NCI-H187 treated with DMSO at 0.1 percent for 48 hours (cell line): ENCODE data around the gene DCTN2.
"Not testable (repeated sequence)": the region's sequence is repeated elsewhere in the genome, so short reads cannot be mapped to it uniquely, and the experiment has no call there.

Source experiments
- DNase-seq: peaks from one replicate; lab custom pipeline; 2025; lab: John Stamatoyannopoulos, UW

Gene DCTN2

GRCh38 chr12:57576613-57577160 lies 29.7 kb upstream of the DCTN2 start:
- DNase-seq, result no peak

DNA sequence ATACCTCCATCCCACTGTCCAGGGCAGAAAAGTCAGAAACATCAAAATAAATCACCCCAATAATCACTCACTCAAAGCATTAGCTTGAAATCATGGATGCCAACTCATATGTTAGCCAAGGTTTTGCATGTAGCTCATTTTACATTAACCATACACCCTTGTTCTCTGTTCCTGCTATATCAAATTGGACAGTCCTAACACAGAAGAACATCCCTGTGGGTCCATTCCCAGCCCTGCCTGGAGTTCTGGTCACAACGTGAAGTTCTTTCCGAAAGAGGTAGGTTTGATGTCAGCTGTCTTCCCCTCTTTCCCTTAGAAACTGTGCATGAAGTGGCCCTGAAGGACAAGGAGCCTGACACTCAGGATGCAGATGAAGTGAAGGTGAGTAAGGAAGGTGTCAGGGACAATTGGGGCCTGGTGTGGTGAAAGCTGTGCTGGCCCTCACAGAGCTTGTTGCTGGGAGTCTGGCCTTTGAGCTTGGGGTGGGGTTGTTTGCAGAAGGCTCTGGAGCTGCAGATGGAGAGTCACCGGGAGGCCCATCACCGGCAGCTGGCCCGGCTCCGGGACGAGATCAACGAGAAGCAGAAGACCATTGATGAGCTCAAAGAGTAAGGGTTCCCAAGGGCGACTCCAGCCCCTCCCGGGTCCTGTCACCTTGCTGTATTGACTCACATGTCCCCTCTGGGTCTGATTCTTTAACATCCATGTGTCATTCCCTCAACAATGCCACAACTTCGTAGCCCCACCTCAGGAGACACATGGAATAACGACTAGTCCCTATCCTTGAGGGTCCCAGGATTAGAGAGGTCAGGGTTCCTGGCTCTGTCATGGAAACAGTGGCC lies 29.0 kb upstream of the DCTN2 start:
- DNase-seq, result no peak

- no peak for DNase-seq
Measured at GRCh38 chr12:57574795-57575194, 27.8 kb upstream of the DCTN2 start.

DNA sequence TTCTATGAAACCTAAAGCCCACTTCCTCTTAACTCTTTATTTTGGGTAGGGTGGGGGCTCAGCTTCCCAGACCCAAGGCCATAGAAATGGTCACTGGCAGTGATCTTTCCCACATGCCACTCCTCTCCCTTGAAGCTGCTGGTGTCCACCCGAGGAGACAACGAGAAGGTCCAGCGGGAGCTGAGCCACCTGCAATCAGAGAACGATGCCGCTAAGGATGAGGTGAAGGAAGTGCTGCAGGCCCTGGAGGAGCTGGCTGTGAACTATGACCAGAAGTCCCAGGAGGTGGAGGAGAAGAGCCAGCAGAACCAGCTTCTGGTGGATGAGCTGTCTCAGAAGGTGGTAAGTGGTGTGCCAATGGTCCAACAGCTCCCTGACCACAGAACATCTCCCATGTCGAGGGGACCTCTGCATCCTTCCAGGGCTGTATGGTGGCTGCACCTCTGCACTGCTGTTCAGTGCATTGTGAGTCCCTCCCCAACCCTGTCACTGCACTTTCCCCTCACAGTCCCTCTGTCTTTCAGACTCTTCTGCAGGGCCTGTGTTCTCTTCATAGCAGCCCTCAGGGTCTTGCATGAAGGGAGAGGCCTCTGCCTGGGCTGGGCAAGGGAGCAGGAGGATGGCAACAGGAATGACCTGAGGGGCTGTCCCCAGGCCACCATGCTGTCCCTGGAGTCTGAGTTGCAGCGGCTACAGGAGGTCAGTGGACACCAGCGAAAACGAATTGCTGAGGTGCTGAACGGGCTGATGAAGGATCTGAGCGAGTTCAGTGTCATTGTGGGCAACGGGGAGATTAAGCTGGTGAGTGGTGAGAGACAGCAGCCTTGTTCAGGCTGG lies 25.2 kb upstream of the DCTN2 start:
- no peak for DNase-seq

GRCh38 chr12:57570438-57570837 lies 23.4 kb upstream of the DCTN2 start:
- not testable (repeated sequence) for DNase-seq

DNA sequence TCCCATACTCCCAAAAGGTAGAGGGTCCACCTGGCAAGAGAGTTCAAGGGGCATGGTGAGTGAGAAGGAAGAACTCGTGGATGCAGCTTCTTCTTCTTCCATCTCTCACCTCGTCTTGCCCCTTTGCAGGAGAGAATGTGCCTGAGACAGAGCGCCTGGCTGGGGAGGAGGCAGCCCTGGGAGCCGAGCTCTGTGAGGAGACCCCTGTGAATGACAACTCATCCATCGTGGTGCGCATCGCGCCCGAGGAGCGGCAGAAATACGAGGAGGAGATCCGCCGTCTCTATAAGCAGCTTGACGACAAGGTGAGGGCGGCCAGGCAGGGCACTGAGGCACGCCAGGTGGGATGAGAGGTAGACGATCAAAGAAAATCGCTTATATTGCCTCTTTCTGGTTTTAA lies 22.9 kb upstream of the DCTN2 start:
- no peak for DNase-seq

DNA sequence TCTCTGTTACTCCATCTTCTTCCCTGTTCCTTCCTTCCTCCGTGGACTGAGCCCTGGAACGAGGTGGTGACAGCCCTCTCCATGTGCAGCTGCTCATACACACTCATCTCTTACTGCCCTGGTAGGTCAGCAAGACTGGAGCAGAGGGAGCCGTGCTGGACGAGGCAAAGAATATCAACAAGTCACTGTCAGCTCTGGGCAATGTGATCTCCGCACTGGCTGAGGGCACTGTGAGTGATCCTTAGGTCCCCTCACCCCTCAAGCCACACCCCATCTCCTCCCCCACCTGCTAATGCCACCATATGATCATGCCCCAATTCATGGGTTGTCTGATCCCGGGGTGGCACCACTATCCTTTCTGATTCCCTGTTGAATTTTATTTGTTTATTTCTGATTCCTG lies 21.8 kb upstream of the DCTN2 start:
- DNase-seq, result no peak

GRCh38 chr12:57564178-57564740 lies 17.3 kb upstream of the DCTN2 start:
- no peak for DNase-seq

DNA sequence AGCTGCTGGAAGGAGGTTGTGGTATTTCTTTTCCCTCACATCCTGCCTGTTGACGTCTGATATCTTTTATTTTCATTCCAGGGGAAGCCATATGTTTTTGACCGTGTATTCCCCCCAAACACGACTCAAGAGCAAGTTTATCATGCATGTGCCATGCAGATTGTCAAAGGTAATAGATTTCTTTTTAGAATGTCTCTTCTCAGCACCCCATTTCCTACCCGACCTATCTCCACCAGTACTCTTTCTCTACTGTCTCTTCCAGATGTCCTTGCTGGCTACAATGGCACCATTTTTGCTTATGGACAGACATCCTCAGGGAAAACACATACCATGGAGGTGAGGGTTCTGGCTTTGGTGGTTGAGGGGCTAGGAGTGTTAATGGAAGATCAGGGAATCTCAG lies 16.4 kb upstream of the DCTN2 start:
- DNase-seq, result no peak

GRCh38 chr12:57561117-57561516 lies 14.1 kb upstream of the DCTN2 start:
- DNase-seq, result not testable (repeated sequence)

DNA sequence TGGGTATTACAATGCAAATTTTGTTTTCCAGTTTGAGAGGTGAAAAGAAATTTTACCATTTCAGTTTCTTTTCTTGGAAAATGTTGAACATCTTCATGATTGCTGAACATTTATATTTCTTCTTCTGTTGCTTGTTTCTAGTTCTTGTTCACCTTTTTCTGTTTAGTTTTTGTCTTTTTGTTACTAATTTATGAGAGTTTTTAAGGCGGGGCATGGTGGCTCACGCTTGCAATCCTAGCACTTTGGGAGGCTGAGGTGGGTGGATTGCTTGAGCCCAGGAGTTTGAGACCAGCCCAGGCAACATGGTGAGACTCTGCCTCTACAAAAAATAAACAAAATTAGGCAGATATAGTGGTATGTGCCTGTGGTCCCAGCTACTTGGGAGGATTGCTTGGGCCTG lies 13.5 kb upstream of the DCTN2 start:
- DNase-seq, result no peak

DNA sequence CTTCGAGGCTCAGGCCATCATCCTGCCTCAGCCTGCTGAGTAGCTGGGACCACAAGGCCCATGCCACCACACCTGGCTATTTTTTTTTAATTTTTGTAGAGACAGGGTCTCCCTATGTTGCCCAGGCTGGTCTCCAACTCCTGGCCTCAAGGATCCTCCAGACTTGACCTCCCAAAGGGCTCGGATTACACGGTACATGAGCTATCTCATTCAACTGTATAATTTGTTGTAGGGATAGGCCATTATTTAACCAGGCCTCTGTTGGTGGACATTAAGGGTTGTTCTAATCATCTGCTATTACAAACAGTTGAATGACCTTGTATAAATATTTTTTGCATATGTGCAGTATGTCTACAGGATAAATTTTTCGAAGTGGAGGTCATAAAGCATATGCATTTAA lies 11.9 kb upstream of the DCTN2 start:
- DNase-seq, result no peak

DNA sequence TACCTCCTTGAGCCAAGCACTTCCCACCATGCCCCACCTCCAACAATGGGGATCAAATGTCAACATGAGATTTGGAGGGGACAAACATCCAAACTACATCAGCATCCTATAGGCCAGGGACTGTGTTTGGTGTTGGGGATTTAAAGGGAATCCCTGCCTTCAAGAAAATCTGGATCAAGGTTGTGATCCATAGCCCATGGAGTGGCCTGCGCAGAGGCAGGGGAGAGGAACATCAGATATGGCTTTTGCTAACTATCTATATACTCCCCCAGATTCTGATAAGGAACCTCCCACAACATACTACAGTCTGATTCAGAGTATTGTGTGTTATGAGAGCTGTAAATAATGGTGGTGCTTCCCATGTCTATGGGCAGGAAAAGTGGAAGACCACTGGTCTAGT lies 7.9 kb upstream of the DCTN2 start:
- DNase-seq, result no peak

GRCh38 chr12:57554453-57554852 lies 7.5 kb upstream of the DCTN2 start:
- DNase-seq, result no peak

DNA sequence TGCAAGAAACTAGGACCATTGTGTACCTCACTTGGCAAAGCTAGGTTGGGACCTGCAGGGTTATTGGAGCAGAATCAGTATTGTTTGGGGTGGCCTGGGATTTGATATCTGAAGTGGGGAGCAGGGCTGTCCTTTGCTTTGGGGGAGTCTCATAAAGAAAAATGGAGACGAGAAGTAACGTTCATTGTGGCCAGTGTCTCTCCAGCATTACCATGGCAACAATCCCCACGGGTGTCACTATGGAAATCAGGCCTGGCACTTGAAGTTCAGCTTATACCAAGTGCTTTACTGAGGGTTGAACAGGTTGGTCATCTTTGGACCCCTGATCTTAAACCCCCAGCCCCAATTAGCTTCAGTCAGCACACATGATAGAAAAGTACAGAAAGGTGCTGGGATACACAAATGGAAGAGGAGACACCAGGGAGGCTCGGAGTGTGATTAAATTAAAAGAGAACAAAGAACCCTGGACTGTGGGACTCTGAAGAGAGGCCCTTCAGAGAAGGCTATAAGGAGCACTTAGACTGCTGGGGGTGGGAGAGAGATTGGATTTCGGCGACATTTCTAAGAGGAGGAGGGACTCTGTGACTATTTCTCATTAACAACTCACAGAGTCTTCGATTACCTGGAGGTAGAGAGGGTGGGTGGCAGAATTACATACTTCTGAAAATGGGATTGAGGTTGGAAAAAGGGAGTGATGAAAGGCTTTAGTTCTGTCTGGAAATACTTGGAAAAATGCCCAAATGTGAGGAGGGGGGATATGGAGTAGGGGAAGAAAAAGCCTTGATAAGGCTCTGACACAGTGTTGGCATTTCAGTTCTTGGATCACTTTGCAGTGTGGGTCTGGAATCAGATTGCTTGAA lies 6.6 kb upstream of the DCTN2 start:
- DNase-seq, result peak; percentile 80

- peak; percentile 72 for DNase-seq
Measured at GRCh38 chr12:57552835-57553313, 5.9 kb upstream of the DCTN2 start.

- DNase-seq, result no peak
Measured at GRCh38 chr12:57552306-57552651, 5.3 kb upstream of the DCTN2 start.

GRCh38 chr12:57551637-57552305 lies 4.8 kb upstream of the DCTN2 start:
- DNase-seq, result no peak

- no peak for DNase-seq
Measured at GRCh38 chr12:57550641-57551549, 3.9 kb upstream of the DCTN2 start.
